A549 (cell line): ENCODE results near the gene LDLRAD4. TPM values are rescaled to one million over a fixed set of nuclear protein-coding genes. Genes with fewer than 3 reads are reported as not detected.

Source experiments
- ATAC-seq, 2 experiments: fragments of 200-7000 bp in 1 of 2; fragments of >200 bp in 1 of 2; cut with Nextera tagmentation in 1 of 2; cut with Tn5 transposase in 1 of 2; 3 replicates each; pipeline versions ENCODE4 v1.8.0 to v1.9.1; 2018 to 2020; ENCODE audit warnings: mild to moderate bottlenecking in 1 of 2, moderate library complexity in 1 of 2
- CTCF ChIA-PET: fragments of 300-600 bp; sonication (Branson Sonifier 250); formaldehyde crosslinking; extraction: SDS; loops from one replicate; lab custom pipeline; 2021; ENCODE audit warnings: antibody characterized with exemption, inconsistent platforms; lab: Yijun Ruan, JAX
- POLR2A ChIA-PET: fragments of 350-600 bp; formaldehyde crosslinking; extraction: SDS; loops from one replicate; lab custom pipeline; 2021; ENCODE audit warnings: antibody characterized with exemption, inconsistent platforms; lab: Yijun Ruan, JAX
- DNase-seq, 2 experiments: peaks; one replicate each; pipeline versions ENCODE4 v3.0.0 to v3.0.0-alpha.2; 2011 to 2016; ENCODE audit warnings: low read depth in 1 of 2, low spot score in 1 of 2
- FAIRE-seq: peaks from 2 replicates; lab custom pipeline; 2011; peaks lifted over from hg19 to GRCh38; lab: Jason Lieb, UNC
- H3K27ac ChIP-seq, 2 experiments: fragments of >200 bp; sonication (Bioruptor Twin); formaldehyde crosslinking; 3 replicates each; pipeline ENCODE4 v1.5.1; 2016 to 2017
- H3K4me1 ChIP-seq: fragments of >200 bp; sonication (Bioruptor Twin); formaldehyde crosslinking; 3 replicates; pipeline ENCODE4 v1.6.1; 2016
- H3K4me2 ChIP-seq: fragments of >200 bp; sonication (Bioruptor Twin); formaldehyde crosslinking; 3 replicates; pipeline ENCODE4 v1.6.1; 2016
- H3K4me3 ChIP-seq: fragments of >200 bp; sonication (Bioruptor Twin); formaldehyde crosslinking; 3 replicates; pipeline ENCODE4 v1.5.1; 2016
- H3K9me3 ChIP-seq: fragments of >200 bp; sonication (Bioruptor Twin); formaldehyde crosslinking; 3 replicates; pipeline ENCODE4 v1.6.1; 2016
- ATOH8 ChIP-seq: fragments of 250-450 bp; sonication (Bioruptor Pico); IDR thresholded peaks from 2 replicates; pipeline ENCODE4 v1.5.0; 2020; ENCODE audit warnings: low read depth, mild to moderate bottlenecking, moderate library complexity
- CBX2 ChIP-seq: fragments of 200-600 bp; sonication (generic); IDR thresholded peaks from 2 replicates; pipeline ENCODE4 v1.6.1; 2016; ENCODE audit warnings: low read depth, mild to moderate bottlenecking, borderline replicate concordance
- CBX8 ChIP-seq: fragments of 200-600 bp; sonication (generic); IDR thresholded peaks from 2 replicates; pipeline ENCODE4 v1.6.1; 2016
- EHF ChIP-seq: fragments of 250-450 bp; sonication (Bioruptor Pico); IDR thresholded peaks from 2 replicates; pipeline ENCODE4 v1.5.0; 2020; ENCODE audit warnings: mild to moderate bottlenecking
- ESRRA ChIP-seq: fragments of 150-350 bp; IDR thresholded peaks from 2 replicates; pipeline ENCODE4 v1.6.1; 2014; ENCODE audit warnings: mild to moderate bottlenecking, low read length, borderline replicate concordance
- JUN ChIP-seq, 2 experiments: fragments of >200 bp; sonication (Bioruptor Twin); formaldehyde crosslinking; IDR thresholded peaks; 2 replicates in 1 of 2; 3 replicates in 1 of 2; pipeline ENCODE4 v1.6.1; 2016 to 2017
- KDM5A ChIP-seq: fragments of 200-600 bp; sonication (generic); IDR thresholded peaks from 2 replicates; pipeline ENCODE4 v1.6.1; 2016; ENCODE audit warnings: antibody characterized with exemption, mild to moderate bottlenecking
- MAFK ChIP-seq: fragments of 450-650 bp; IDR thresholded peaks from 2 replicates; pipeline ENCODE4 v1.6.1; 2014; ENCODE audit not compliant: partially characterized antibody
- POLR2A ChIP-seq: IDR thresholded peaks from 2 replicates; pipeline ENCODE4 v1.6.1; 2012; ENCODE audit warnings: mild to moderate bottlenecking, low read length
- RAD21 ChIP-seq, 2 experiments: fragments of >200 bp in 1 of 2; sonication (Bioruptor Twin) in 1 of 2; formaldehyde crosslinking in 1 of 2; IDR thresholded peaks in 1 of 2; conservative IDR thresholded peaks in 1 of 2; 2 replicates in 1 of 2; 3 replicates in 1 of 2; pipeline ENCODE4 v1.6.1; 2012 to 2018; ENCODE audit warnings: inconsistent platforms in 1 of 2
- SREBF2 ChIP-seq: fragments of 450-650 bp; IDR thresholded peaks from 2 replicates; pipeline ENCODE4 v1.6.1; 2014; ENCODE audit warnings: mild to moderate bottlenecking, moderate library complexity
- TFCP2L1 ChIP-seq: fragments of 250-450 bp; sonication (Bioruptor Pico); IDR thresholded peaks from 2 replicates; pipeline ENCODE4 v1.5.0; 2021; ENCODE audit warnings: mild to moderate bottlenecking
- TP53 ChIP-seq: fragments of 250-450 bp; sonication (Bioruptor Pico); IDR thresholded peaks from 2 replicates; pipeline ENCODE4 v1.5.0; 2021; ENCODE audit warnings: mild to moderate bottlenecking, moderate library complexity
- ZC3H11A ChIP-seq: fragments of 450-650 bp; IDR thresholded peaks from 2 replicates; pipeline ENCODE4 v1.6.1; 2014; ENCODE audit warnings: antibody characterized with exemption, mild to moderate bottlenecking
- WGBS: methylation state at CpG from one replicate; pipeline ENCODE4 v1.1.6; 2017; ENCODE audit errors: missing lambda C conversion rate; 5-methylcytosine and 5-hydroxymethylcytosine counted together
- polyA plus RNA-seq, 4 experiments: library from polyadenylated mRNA; depleted of rRNA in 3 of 4; stranded (reverse); fragments of >200 nt; fragmentation: RNase III in 1 of 4; extraction: RNeasy Plus Mini Kit Qiagen cat#74134 plus additional on column Dnase treatment in 1 of 4; gene quantifications; 2 replicates in 3 of 4; 3 replicates in 1 of 4; pipeline ENCODE4 v1.2.3, GENCODE V29; 2011 to 2017
- TF ChIP-seq, protein P1 (sequence below): IDR thresholded peaks from 2 replicates; pipeline ENCODE4 v1.6.1; 2012
- TF ChIP-seq, protein P2 (sequence below): IDR thresholded peaks from 2 replicates; pipeline ENCODE4 v1.6.1; 2012
- TF ChIP-seq, protein P3 (sequence below): fragments of 450-650 bp; IDR thresholded peaks from 2 replicates; pipeline ENCODE4 v1.6.1; 2014; ENCODE audit warnings: antibody characterized with exemption

The LDLRAD4 gene
- polyA plus RNA-seq, 2 of the 4 experiments (the other 2 are of a cell fraction) = 5.2 to 7.6 TPM

DNA sequence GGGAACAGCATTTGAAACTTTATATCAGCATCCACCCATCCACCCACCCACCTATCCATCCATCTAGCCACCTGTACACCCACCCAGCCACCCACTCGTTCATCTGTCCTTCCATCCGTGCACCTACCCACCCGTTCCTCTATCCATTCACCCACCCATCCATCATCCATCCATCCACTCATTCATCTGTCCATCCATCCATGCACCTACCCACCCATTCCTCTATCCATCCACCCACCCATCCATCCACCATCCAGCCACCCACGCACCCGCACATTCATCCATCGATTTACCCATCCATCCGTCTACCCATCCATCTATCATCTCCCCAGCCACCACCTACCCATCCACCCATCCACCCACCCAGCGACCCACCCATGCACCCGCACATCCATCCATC is 24.8 kb downstream of the LDLRAD4 start:
- Histone ChIP-seq H3K27ac (no peak overlapping the region), H3K4me3 (no peak overlapping the region), H3K4me1 (no peaks in the 10 kb centered on the region), H3K9me3 (no peaks in the 10 kb centered on the region), H3K4me2 (no peak overlapping the region)
- no peak for ATAC-seq
- FAIRE-seq = no peak
- TF ChIP-seq TP53 (CRISPR knock-in tag) (no peak), TFCP2L1 (no peak), CBX2 (no peak)
- POLR2A ChIA-PET = no interaction called here
- DNase-seq = no peak
- WGBS = 91% methylated on average over 8 of the region's 9 CpGs
- CTCF ChIA-PET = interaction anchor here (0.9 kb wide), 1 partner anchor 296 kb away, joined by 3 read pairs; no protein-coding TSS in a partner anchor

DNA sequence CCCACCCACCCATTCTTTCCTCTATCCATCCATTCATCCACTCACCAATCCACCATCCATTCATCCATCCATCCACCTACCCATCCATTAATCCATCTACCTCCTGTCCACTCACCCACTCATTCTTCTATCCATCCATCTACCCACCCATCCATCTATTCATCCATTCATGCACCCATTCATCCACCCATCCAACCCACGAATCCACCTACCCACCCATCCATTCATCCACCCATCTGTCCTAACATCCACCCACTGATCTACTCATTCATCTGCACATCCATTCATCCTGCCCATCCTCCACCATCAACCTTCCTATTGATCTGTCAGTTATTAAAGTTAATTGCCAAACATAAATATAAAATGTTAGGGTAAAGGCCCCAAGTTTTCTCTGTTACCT is 25.6 kb downstream of the LDLRAD4 start:
- ChIA-PET CTCF (no interaction called here), POLR2A (no interaction called here)
- TF ChIP-seq ESRRA = no peak
- no peak for TF ChIP-seq EHF (CRISPR knock-in tag)
- TF ChIP-seq, protein P1, sequence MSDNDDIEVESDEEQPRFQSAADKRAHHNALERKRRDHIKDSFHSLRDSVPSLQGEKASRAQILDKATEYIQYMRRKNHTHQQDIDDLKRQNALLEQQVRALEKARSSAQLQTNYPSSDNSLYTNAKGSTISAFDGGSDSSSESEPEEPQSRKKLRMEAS = no peak
- no peak for TF ChIP-seq ATOH8 (CRISPR knock-in tag)
- TF ChIP-seq ZC3H11A = no peak
- Histone ChIP-seq H3K4me1 (no peaks in the 10 kb centered on the region), H3K4me2 (no peak overlapping the region), H3K27ac (no peak overlapping the region), H3K9me3 (no peaks in the 10 kb centered on the region), H3K4me3 (no peak overlapping the region)
- no peak for ATAC-seq
- FAIRE-seq = no peak
- no peak for DNase-seq
- WGBS = 0% methylated on average over 1 of the region's 1 CpG

- ChIA-PET POLR2A (no interaction called here), CTCF (no interaction called here)
- Histone ChIP-seq H3K4me2 (no peak overlapping the region), H3K27ac (no peak overlapping the region), H3K9me3 (no peaks in the 10 kb centered on the region), H3K4me1 (no peaks in the 10 kb centered on the region), H3K4me3 (no peak overlapping the region)
- 38% methylated on average over 5 of the region's 6 CpGs for WGBS
- TF ChIP-seq MAFK (no peak), ATOH8 (CRISPR knock-in tag) (no peak), RAD21 (conservative IDR thresholded peaks at IDR 0.05 in 1 of 2, IDR thresholded peaks at IDR 0.05 in 1 of 2) (no peak), JUN (IDR thresholded peaks at IDR 0.05) (no peak), SREBF2 (no peak)
- TF ChIP-seq, protein P2, sequence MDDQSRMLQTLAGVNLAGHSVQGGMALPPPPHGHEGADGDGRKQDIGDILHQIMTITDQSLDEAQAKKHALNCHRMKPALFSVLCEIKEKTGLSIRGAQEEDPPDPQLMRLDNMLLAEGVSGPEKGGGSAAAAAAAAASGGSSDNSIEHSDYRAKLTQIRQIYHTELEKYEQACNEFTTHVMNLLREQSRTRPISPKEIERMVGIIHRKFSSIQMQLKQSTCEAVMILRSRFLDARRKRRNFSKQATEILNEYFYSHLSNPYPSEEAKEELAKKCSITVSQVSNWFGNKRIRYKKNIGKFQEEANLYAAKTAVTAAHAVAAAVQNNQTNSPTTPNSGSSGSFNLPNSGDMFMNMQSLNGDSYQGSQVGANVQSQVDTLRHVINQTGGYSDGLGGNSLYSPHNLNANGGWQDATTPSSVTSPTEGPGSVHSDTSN = no peak
- ATAC-seq (no peak), DNase-seq (no peak), FAIRE-seq (no peak)
These were observed 27.0 kb downstream of the LDLRAD4 start for GRCh38 chr18:13245481-13246000.

DNA sequence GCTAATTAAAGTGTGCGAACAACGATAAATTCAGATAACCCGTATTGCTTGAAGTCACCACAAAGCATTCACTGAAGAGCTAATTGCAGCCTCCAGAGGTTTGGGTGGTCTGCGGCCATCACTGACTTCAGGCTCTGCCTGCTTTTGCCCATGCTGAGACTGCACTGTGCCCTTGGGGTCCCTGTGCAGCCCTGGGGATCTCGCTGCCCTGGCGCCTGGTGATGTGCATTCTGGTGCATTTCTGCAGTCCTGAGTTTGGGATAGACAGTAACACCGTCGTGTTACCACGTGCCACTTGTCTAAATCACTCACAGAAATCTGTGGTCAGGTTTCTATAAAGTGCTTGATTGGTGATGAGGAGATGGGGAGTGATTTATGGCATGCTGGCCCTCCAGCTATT is 27.6 kb downstream of the LDLRAD4 start:
- FAIRE-seq = no peak

More for the DNA sequence above, 27.6 kb downstream of the LDLRAD4 start:
- Histone ChIP-seq H3K9me3 (no peaks in the 10 kb centered on the region), H3K4me3 (no peak overlapping the region), H3K4me1 (no peaks in the 10 kb centered on the region), H3K4me2 (no peak overlapping the region), H3K27ac (no peak overlapping the region)
- ATAC-seq (no peak), DNase-seq (no peak)
- ChIA-PET CTCF (no interaction called here), POLR2A (no interaction called here)
- WGBS = 71% methylated on average over 8 of the region's 9 CpGs
- TF ChIP-seq TP53 (CRISPR knock-in tag) (no peak), KDM5A (no peak), CBX8 (no peak), POLR2A (no peak)
- TF ChIP-seq, protein P3, sequence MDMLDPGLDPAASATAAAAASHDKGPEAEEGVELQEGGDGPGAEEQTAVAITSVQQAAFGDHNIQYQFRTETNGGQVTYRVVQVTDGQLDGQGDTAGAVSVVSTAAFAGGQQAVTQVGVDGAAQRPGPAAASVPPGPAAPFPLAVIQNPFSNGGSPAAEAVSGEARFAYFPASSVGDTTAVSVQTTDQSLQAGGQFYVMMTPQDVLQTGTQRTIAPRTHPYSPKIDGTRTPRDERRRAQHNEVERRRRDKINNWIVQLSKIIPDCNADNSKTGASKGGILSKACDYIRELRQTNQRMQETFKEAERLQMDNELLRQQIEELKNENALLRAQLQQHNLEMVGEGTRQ = no peak
- TF ChIP-seq, protein P2 = no peak
